Occipital lobe (tissue), 2 donors: ENCODE results near the gene PDZD4. TPM values are rescaled to one million over a fixed set of nuclear protein-coding genes. Genes with fewer than 3 reads are reported as not detected.

Source experiments
- DNase-seq: peaks from one replicate; lab custom pipeline; 2025; lab: John Stamatoyannopoulos, UW
- total RNA-seq: library from RNA; depleted of rRNA; stranded (reverse); fragments of >200 nt; gene quantifications from one replicate; pipeline ENCODE4 v1.2.3, GENCODE V29; 2014

Gene PDZD4
- total RNA-seq = 148 TPM

GRCh38 chrX:153829799-153830639, at the start of gene PDZD4:
Gene PDZD4, minus strand, starts transcription at chrX:153830544. Its CDS starts 246 bp downstream, at chrX:153830298.
- no peak for DNase-seq

- DNase-seq = no peak
Measured at GRCh38 chrX:153879741-153880439, 49.5 kb upstream of the PDZD4 start.

GRCh38 chrX:153878969-153879653, 48.8 kb upstream of the PDZD4 start:
- DNase-seq = no peak

GRCh38 chrX:153878345-153878744, 48.0 kb upstream of the PDZD4 start:
- no peak for DNase-seq

GRCh38 chrX:153877571-153878261, 47.4 kb upstream of the PDZD4 start:
- DNase-seq = no peak

GRCh38 chrX:153876112-153876491, 45.8 kb upstream of the PDZD4 start:
- no peak for DNase-seq

GRCh38 chrX:153875391-153876111, 45.2 kb upstream of the PDZD4 start:
- DNase-seq = no peak

GRCh38 chrX:153874366-153875125, 44.2 kb upstream of the PDZD4 start:
- no peak for DNase-seq

- no peak for DNase-seq
Measured at GRCh38 chrX:153874085-153874365, 43.7 kb upstream of the PDZD4 start.

GRCh38 chrX:153873282-153874084, 43.1 kb upstream of the PDZD4 start:
- no peak for DNase-seq

- DNase-seq = no peak
Measured at GRCh38 chrX:153871946-153872878, 41.9 kb upstream of the PDZD4 start.

GRCh38 chrX:153871451-153871850, 41.1 kb upstream of the PDZD4 start:
- DNase-seq = no peak

- DNase-seq = no peak
Measured at GRCh38 chrX:153870791-153871360, 40.5 kb upstream of the PDZD4 start.

- DNase-seq = no peak
Measured at GRCh38 chrX:153870288-153870690, 39.9 kb upstream of the PDZD4 start.

GRCh38 chrX:153869473-153870287, 39.3 kb upstream of the PDZD4 start:
- DNase-seq = no peak

GRCh38 chrX:153868576-153869472, 38.5 kb upstream of the PDZD4 start:
- DNase-seq = no peak
